HL-60 (cell line): ENCODE data around the gene MAP2K3.

Experiments
- DNase-seq, 2 experiments: peaks; one replicate each; pipeline ENCODE4 v3.0.0-alpha.2; 2010 to 2020; ENCODE audit warnings: low read depth in 1 of 2, low spot score in 1 of 2
- H3K27ac ChIP-seq: fragments of 250-450 bp; sonication (Bioruptor Pico); replicated peaks from 2 replicates; pipeline ENCODE4 v1.5.1; 2020; ENCODE audit warnings: mild to moderate bottlenecking, moderate library complexity
- H3K27me3 ChIP-seq: fragments of 250-450 bp; sonication (Bioruptor Pico); 2 replicates; pipeline ENCODE4 v1.5.1; 2021; ENCODE audit warnings: mild to moderate bottlenecking, moderate library complexity; ENCODE audit not compliant: insufficient read depth, poor library complexity, severe bottlenecking
- H3K4me3 ChIP-seq: replicated peaks from 2 replicates; pipeline ENCODE4 v1.5.1; 2011; ENCODE audit warnings: mild to moderate bottlenecking, control low read depth, low read length; ENCODE audit not compliant: insufficient read depth
- CTCF ChIP-seq: IDR thresholded peaks from one replicate; pipeline ENCODE4 v1.5.1; 2011; ENCODE audit warnings: low read length, control low read depth, inconsistent platforms; ENCODE audit not compliant: insufficient read depth
- GABPA ChIP-seq: IDR thresholded peaks from 2 replicates; pipeline ENCODE4 v1.6.1; 2012; ENCODE audit warnings: low read depth
- POLR2AphosphoS5 ChIP-seq: IDR thresholded peaks from 2 replicates; pipeline ENCODE4 v1.6.1; 2012; ENCODE audit warnings: low read depth
- REST ChIP-seq: IDR thresholded peaks from 2 replicates; pipeline ENCODE4 v1.6.1; 2012; ENCODE audit warnings: low read depth; ENCODE audit not compliant: insufficient replicate concordance
- SPI1 ChIP-seq: IDR thresholded peaks from 2 replicates; pipeline ENCODE4 v1.6.1; 2012; ENCODE audit warnings: low read depth, mild to moderate bottlenecking, borderline replicate concordance

MAP2K3 gene

DNA sequence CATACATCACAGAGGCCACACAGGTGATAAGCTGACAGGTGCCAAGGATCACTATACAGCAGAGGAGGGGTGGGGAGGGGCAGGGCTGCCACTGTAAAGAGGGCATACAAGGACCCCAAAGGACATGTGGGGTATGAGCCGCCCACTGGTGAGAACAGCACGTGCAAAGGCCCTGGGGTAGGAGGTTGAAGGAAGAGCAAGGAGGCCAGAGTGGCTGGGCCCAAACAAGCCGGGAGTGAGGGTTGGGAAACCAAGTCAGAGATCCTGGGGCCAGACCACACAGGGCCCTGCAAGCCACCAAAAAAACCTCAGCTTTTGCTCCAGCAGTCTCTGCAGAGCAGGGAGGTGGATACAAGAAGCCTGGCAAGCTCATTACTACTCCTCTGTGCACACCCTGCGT lies 37.8 kb upstream of the MAP2K3 start:
- no peak overlapping the region for H3K27ac ChIP-seq
- TF ChIP-seq SPI1 (no peak), REST (no peak), GABPA (no peak), CTCF (no peak), POLR2AphosphoS5 (no peak)
- no peak for DNase-seq
- H3K27me3 ChIP-seq: no peaks in the 10 kb centered on the region
- no peak overlapping the region for H3K4me3 ChIP-seq

GRCh38 chr17:21247552-21248258 lies 36.8 kb upstream of the MAP2K3 start:
- Histone ChIP-seq H3K27ac (no peak overlapping the region), H3K4me3 (no peak overlapping the region), H3K27me3 (peaks cover 3% of the 10 kb centered on the region)
- DNase-seq: no peak
- TF ChIP-seq GABPA (no peak), SPI1 (no peak), CTCF (no peak), POLR2AphosphoS5 (no peak), REST (no peak)

DNA sequence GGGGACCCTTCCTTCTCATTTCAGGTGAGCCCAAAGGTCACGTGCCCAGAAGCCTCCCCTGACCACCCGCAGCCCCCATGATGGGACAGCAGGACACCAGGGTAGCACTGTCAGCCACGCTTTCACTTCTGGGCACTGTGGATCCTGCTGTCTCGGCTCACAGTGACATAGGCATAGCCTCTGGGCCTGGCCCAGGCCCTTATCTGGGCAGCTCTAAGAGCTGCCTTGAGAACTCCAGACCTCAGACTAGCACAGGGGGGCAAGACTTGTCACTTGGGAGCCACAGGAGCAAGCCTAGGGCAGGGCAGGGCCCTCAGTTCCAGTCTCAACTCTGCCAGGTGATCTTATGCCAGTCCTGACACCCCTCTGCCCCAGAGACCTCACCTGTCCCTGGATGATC lies 36.0 kb upstream of the MAP2K3 start:
- Histone ChIP-seq H3K27ac (no peak overlapping the region), H3K4me3 (no peak overlapping the region), H3K27me3 (peaks cover 3% of the 10 kb centered on the region)
- no peak for DNase-seq
- TF ChIP-seq POLR2AphosphoS5 (no peak), REST (no peak), SPI1 (no peak), GABPA (no peak), CTCF (no peak)
